GM21737 (cell line): ENCODE measurements around the gene BCAP29.
"Not testable (repeated sequence)": the region's sequence is repeated elsewhere in the genome, so short reads cannot be mapped to it uniquely, and the experiment has no call there.

ENCODE experiments used
- ATAC-seq: cut with Tn5 transposase; IDR thresholded peaks from one replicate; pipeline ENCODE4 v1.9.1; 2021; ENCODE audit warnings: mild to moderate bottlenecking, moderate library complexity; ENCODE audit not compliant: unreplicated experiment

Gene BCAP29

DNA sequence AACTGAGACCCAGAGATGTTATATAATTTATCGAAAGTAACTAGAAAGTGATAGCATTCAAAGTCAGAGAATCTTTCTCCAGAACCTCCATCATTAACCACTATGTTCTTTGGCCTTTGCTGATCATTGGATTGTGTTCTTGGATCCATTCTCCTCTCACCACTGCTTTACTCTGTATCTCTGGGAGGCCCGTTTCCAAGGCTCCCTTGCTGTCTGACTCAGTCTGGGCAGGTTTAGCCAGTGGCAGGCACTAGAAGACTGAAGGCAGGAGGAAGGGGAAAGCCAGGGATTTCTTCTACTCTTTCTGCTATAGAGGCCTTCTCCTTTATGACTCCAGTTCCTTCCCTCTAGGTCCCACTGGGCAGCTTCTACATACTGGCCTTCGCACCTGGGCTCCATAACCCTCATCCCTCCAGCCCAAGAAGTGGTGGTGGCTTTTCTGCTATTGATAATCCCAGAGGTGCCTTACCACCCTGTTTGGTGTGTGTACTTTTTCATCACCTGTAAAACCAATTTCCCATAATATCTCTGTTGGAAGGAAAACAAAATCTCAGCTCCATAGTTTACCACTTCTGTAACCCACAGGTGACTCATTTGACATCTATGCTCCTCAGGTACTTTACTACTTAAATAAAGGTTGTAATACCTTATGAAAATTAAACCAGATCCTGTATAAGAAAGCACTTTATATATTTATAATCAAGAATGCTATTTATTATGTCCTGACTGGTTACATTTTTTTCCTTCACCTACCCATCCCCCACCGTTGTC is 36.0 kb downstream of the BCAP29 start:
- no peak for ATAC-seq

DNA sequence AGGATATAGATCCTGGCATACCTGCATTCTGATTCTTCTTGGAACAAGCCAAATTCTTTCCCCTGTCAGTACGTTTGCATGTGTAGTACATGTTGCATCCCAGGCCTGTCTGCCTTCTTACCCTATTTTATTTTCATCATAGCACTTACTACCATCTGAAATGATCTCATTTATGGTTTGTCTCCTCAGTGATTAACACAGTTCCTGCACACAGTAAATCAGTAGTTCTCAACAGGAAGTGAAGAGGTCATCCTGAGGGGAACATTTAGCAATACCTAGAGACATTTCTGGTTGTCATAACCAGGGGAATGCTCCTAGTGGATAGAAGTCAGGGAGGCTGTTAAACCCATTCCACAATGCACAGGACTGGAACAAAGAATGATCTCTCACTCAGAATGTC is 42.4 kb downstream of the BCAP29 start:
- no peak for ATAC-seq

GRCh38 chr7:107622894-107623293 is 42.8 kb downstream of the BCAP29 start:
- ATAC-seq: no peak

GRCh38 chr7:107627002-107627401 is 47.0 kb downstream of the BCAP29 start:
- ATAC-seq: no peak

DNA sequence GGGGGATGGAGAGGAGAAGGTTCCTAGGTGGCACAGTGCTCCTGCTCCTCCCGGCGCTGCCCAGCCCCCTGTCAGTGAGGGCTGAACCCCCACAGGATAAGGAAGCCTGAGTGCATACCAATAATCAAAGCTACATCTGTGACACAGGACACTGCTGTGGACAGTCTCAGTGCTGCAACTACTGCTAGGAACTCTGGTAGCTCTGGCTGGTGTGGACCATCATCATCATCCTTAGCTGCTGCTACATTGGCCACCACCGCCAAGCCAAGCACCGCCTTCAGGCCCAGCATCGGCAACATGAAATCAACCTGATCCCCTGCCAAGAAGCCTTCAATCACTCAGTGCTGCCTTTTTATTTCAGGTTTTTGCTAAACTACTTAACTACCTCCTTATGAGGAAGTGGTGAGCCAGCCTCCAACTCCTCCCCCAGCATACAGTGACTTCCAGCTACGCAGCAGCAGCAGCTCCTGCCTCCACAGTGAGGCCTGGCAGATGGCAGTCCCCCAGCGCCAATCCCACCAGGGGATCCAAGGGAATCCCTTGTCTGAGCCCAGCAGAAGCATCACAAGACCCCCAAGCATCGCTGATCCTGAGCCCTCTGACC is 48.5 kb downstream of the BCAP29 start:
- ATAC-seq: no peak

GRCh38 chr7:107630342-107630741 is 50.3 kb downstream of the BCAP29 start:
- no peak for ATAC-seq

DNA sequence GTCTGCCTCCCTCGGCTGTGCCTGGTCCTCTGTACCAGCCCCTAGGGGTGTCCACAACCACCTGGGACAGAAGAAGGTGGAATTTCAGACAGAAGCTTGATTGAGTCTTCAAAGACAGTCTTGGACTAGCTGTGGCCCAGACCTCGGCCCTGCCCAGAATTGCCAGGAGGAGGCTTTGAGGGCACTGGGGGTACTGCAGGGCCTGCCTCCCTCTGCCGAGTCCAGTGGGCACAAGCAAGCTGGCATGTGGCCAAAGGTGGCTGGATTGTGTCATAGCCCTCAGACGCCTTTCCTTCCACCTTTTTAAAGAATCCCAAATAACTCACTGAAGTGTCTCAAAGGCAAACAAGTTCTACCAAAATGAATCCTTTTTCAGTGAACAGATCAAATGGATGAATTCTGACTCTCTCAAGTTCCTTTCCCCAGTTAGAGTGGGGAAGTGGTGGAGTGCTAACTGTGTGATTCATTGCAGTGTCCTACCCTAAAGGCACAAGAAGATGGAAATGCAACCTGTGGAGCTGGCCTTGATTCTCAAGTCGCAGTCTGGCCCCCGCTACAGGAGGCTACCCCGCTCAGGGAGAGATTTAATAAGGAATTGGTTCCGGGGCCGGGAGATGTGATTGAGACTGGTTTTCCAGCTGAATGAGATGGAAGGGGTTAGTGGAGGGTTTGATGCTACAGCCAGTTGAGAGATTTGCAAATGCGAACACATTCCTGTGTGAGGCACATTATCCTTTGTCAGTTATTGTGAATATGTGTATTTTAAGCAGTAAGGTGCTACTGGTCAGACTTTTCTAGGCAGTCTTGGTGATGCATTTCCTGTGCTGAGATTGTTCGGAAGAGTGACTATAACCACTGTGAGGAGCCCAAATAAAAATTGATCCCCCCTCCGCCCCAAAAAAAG is 51.8 kb downstream of the BCAP29 start:
- no peak for ATAC-seq

GRCh38 chr7:107632492-107632865 is 52.4 kb downstream of the BCAP29 start:
- ATAC-seq: no peak

DNA sequence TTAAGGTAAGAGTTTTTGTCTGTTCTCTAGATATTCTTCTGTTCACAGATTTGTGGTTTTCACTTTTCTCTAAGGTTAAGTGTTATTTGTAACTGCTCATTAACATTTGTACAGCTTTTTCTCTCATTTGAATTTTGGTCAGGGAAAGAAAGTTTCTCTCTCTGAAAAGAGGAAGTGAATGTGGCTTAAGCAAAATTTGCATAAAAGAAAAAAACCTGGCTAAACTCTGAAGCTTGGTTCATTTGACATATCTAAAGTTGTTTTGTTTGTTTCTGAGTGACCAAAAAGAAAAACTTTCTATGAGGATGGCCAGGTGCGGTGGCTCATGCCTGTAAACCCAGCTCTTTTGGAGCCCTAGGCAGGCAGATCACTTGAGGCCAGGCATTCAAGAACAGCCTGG is 58.5 kb downstream of the BCAP29 start:
- peak; percentile 95 for ATAC-seq

- not testable (repeated sequence) for ATAC-seq
These were observed 59.0 kb downstream of the BCAP29 start for GRCh38 chr7:107639070-107639469.

DNA sequence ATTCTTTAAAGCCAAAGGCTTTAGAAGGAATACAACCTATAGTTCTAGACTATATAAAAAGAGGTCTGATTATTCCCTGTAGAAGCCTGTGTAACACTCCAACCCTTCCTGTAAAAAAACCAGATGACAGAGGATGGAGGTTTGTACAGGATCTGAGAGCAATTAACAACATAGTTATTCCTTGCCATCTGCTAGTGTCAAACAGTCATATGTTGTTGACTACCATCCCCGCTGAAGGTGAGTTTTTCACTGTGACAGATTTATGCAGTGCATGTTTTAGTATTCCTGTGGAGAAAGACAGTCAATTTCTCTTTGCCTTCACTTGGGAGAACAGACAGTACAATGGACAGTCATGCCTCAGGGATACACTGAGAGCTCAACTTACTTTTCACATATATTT is 61.6 kb downstream of the BCAP29 start:
- no peak for ATAC-seq

DNA sequence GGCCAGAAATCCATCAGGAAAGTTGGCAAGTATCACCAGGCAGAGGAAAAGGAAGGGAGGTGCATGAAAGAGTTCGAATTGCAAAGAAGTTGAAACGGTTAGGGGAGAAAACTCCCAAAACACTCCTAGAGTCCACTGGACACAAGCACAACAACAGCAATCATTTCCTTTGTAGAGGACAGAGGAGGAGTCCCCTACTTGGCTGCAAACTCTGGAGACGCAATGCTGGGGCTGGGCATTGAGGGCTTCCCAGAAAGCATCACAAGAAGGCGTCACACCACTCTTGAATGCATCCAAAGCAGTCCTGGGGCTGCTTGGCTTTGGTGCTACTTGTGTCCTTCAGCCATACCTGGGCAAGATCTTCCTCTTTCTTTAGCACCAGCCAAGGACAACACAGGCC is 62.5 kb downstream of the BCAP29 start:
- no peak for ATAC-seq

DNA sequence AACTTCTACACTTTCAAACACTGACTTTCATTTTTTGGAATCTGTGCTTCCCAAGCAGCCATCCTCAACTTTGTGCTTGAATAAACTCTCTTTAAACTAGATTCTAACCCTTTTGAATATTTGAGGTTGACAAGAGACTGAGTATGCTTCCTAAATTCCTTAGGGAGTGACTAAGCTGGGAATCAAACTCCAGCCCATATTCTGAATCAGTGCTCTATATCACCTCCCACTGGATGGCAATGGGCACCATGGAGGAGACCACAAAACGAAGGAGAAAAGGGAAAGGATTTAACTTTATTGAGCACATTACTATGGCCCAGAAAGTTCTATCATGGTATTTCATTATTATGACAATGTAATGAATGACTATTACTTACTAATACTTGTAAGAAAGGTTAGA is 63.4 kb downstream of the BCAP29 start:
- ATAC-seq: no peak

- no peak for ATAC-seq
These were observed 63.9 kb downstream of the BCAP29 start for GRCh38 chr7:107643938-107644308.

GRCh38 chr7:107644309-107644974 is 64.4 kb downstream of the BCAP29 start:
- no peak for ATAC-seq

DNA sequence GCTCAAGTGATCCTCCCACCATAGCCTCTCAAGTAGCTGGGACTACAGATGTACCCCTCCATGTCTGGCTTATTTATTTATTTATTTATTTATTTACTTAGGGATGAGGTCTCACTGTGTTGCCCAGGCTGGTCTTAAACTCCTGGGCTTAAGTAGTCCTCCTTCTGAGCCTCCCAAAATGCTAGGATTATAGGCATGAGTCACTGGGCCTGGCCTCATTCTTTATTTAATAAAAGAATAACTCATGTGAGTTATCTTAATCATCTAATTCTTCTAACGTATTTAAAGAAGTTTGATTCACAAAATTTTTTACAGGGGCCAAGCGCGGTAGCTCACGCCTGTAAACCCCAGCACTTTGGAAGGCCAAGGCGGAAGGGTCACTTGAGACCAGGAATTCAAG is 72.6 kb downstream of the BCAP29 start:
- ATAC-seq: no peak

DNA sequence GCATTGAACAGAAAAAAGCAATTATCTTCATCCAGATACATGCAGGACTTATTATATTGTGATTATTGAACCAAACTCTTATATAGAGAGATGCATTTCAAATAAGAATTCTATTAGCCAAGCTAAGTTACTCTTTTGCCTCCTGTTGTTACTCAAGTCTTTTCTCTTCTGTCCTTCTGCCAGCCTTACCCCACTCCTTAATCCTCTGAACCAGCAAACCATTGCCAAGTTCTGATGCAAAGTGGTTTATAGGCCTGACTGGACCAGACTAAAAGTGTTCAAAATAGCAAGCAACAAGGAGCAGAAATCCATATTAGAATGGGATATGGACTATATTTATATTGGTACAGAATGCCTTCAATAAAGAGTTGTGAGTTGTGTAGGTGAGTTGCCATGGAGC is 78.4 kb downstream of the BCAP29 start:
- ATAC-seq: no peak

DNA sequence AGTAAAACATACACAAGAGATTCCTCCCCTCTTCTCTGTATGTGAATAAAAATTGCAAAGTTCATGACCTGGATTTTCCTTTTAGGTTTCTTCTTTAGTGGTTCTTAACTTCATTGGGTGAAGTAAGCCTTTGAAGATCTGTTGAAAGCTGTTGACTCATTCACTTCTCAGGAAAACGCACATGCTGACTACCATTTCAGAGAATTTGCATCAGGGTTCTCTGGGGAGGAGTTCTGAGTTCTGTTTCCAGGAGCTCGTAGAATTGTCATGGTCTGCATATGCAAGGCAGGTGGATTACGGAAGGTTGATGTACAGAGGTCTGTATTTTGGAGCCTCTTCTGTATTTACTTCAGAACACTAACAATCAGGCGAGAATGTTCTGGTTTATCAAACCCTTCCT is 79.6 kb downstream of the BCAP29 start:
- no peak for ATAC-seq

GRCh38 chr7:107660381-107661080 is 80.5 kb downstream of the BCAP29 start, which contains the start of gene SLC26A4:
Gene SLC26A4, plus strand, starts transcription at chr7:107660828. Its CDS starts 814 bp downstream, at chr7:107661642.
- peak; percentile 39 for ATAC-seq

DNA sequence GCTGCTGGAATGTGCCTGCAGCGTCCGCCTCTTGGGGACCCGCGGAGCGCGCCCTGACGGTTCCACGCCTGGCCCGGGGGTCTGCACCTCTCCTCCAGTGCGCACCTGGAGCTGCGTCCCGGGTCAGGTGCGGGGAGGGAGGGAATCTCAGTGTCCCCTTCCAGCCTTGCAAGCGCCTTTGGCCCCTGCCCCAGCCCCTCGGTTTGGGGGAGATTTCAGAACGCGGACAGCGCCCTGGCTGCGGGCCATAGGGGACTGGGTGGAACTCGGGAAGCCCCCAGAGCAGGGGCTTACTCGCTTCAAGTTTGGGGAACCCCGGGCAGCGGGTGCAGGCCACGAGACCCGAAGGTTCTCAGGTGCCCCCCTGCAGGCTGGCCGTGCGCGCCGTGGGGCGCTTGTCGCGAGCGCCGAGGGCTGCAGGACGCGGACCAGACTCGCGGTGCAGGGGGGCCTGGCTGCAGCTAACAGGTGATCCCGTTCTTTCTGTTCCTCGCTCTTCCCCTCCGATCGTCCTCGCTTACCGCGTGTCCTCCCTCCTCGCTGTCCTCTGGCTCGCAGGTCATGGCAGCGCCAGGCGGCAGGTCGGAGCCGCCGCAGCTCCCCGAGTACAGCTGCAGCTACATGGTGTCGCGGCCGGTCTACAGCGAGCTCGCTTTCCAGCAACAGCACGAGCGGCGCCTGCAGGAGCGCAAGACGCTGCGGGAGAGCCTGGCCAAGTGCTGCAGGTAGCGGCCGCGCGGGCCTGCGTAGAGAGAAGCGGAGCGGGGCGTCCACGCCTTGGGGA is 81.2 kb downstream of the BCAP29 start:
- peak; percentile 61 for ATAC-seq
